Stimulated activated naive CD8-positive, alpha-beta T cell treated with anti-CD3 and anti-CD28 coated beads, Interleukin-15, amount 100 ng/mL, for 72 hours (primary cell): Measurements from ENCODE around the gene CLEC10A.
"Not testable (repeated sequence)": the region's sequence is repeated elsewhere in the genome, so short reads cannot be mapped to it uniquely, and the experiment has no call there.

ENCODE experiments used
- ATAC-seq: fragments of 150-1000 bp; cut with Tn5 transposase; 2 replicates; pipeline ENCODE4 v1.10.0; 2021; ENCODE audit warnings: mild to moderate bottlenecking, moderate library complexity
- DNase-seq, 2 donors: peaks; one replicate each; pipeline ENCODE4 v3.0.0; 2021 to 2022
- H3K27ac Mint-ChIP-seq, 2 donors: one replicate each; pipeline ENCODE4 v1.8.0; 2022; ENCODE audit warnings: mild to moderate bottlenecking in 2 of 2, mixed read lengths in 2 of 2, moderate library complexity in 2 of 2
- H3K27me3 Mint-ChIP-seq: one replicate; pipeline ENCODE4 v1.8.0; 2022; ENCODE audit warnings: mixed read lengths
- H3K4me1 Mint-ChIP-seq: one replicate; pipeline ENCODE4 v1.8.0; 2022; ENCODE audit warnings: mild to moderate bottlenecking, mixed read lengths
- H3K4me3 Mint-ChIP-seq, 2 donors: one replicate each; pipeline ENCODE4 v1.8.0; 2022; ENCODE audit warnings: mild to moderate bottlenecking in 2 of 2, mixed read lengths in 2 of 2, moderate library complexity in 1 of 2
- H3K9me3 Mint-ChIP-seq, 2 donors: one replicate each; pipeline ENCODE4 v1.8.0; 2022; ENCODE audit warnings: mixed read lengths in 2 of 2

CLEC10A gene

DNA sequence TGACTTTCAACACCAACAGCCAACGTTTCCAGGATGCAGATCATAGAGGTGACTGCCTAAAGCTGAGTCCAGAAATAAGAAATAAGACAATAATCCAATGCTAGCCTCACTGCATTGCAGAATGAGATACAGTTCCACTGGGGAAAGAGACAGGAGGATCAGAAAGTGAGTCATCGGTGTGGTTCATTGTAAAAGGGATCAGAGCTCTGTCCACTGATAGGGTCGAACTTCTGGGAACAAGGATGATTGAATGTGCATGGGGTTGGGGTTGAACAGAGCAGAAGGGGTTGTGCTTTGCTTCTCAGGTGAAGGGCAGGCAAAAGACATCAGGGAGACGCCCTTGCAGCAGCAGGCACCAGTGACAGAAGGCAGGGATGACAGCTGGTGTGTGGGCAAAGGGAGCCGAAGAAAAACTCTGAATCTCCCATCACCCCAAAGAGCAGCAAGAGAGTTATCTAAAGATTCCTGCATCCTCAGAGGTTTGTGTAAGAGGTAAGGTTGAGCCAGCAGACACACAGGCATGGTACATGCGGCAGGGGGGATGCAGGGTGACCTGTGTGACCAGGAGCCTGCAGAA is 16.4 kb downstream of the CLEC10A start:
- DNase-seq (no peak), ATAC-seq (no peak)
- Mint-ChIP-seq H3K27ac (no peak overlapping the region), H3K4me3 (no peak overlapping the region), H3K27me3 (peaks cover 17% of the 10 kb centered on the region), H3K9me3 (peaks cover 6 to 15% of the 10 kb centered on the region in 2 donors), H3K4me1 (peaks cover 14% of the 10 kb centered on the region)

DNA sequence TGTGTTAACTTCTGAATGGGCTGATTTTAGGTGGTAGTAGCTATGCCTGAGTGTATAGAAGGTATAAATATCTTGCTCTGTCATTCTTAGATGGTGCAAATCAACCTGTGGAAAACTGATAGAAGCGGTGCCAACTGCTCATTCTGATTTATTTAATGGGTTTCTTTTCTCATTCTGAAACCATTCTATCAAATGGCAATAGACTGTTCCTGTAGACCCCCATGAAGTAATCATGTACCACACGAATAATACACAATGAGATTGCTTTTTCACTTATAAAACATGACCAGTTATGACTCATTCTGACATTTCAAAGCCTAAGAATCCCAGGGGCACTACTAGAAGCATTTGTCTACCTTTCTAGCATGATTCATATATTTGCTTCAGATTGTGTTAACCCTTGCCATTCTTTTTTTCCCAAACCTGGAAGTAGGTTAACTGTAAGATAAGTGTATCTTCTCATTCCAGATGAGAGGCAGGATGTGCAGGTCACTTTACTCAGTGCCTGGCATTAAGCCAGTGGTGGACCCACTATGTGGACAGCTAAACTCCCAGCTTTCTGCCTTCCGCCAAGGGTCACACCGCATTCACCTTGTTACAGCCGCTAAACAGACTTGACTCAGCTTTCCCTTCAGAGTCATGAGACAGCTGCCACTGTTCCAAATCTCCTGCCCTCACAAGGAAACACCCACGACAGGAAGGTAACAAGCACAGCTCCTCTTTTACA is 19.7 kb downstream of the CLEC10A start:
- peaks cover 17% of the 10 kb centered on the region for H3K27me3 Mint-ChIP-seq
- H3K9me3 Mint-ChIP-seq, result no peaks in the 10 kb centered on the region
- peak overlapping the region in 1 of 2 donors; percentile 79 for H3K27ac Mint-ChIP-seq
- ATAC-seq (peak; percentile 92), DNase-seq (peak in 1 of 2 donors; percentile 22)
- H3K4me3 Mint-ChIP-seq, result peak overlapping the region; percentile 29 to 55
- H3K4me1 Mint-ChIP-seq, result peaks cover 14% of the 10 kb centered on the region

DNA sequence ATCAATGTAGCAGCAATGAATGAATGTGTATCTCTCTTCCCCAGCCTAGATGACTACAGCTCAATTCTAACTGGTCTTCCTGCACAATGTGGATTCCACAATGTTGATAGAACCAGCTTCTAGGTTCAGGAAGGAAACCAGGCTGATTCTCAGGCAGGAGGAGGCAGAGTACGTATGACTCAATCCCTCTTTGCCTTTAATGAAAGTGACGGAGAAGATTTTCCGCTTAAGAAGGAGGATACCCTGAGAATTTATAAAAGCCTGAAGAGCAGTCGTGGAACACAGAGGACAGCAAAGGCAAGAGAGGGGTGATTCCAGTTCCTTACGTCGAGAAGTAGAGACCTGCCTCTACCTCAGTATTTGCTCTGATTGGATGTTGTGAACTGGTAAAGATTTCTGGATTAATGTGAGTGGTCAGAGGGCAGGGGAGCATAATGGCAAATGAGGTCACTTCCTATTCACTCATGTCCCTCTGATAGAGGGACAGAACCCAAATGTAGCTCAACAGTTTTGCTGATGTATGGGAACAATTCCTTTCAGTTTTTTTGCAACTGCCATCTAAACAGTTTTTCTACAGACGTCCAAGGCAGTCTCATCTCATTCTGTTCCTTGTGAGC is 21.1 kb downstream of the CLEC10A start:
- DNase-seq (no peak), ATAC-seq (no peak)
- Mint-ChIP-seq H3K4me1 (peaks cover 14% of the 10 kb centered on the region), H3K9me3 (no peaks in the 10 kb centered on the region), H3K27me3 (peaks cover 15% of the 10 kb centered on the region), H3K27ac (peak overlapping the region in 1 of 2 donors; percentile 49), H3K4me3 (no peak overlapping the region)

DNA sequence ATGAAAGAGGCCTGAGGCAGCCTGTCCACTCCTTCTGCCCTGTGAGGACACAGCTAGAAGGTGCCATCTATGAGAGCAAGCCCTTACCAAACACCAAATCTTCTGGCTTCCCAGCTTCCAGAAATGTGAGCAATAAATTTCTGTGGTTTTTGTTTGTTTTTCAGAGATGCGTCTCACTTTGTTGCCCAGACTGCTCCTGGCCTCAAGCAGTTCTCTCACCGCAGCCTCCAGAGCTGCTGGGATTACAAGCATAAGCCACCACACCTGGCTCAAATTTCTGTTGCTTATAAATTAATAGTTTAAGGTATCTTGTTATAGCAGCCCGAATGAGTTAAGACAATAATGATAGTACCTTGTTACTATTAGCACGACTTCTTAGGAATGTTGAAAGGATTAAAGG is 23.7 kb downstream of the CLEC10A start:
- DNase-seq, result no peak
- Mint-ChIP-seq H3K27me3 (no peaks in the 10 kb centered on the region), H3K4me1 (peaks cover 19% of the 10 kb centered on the region)

DNA sequence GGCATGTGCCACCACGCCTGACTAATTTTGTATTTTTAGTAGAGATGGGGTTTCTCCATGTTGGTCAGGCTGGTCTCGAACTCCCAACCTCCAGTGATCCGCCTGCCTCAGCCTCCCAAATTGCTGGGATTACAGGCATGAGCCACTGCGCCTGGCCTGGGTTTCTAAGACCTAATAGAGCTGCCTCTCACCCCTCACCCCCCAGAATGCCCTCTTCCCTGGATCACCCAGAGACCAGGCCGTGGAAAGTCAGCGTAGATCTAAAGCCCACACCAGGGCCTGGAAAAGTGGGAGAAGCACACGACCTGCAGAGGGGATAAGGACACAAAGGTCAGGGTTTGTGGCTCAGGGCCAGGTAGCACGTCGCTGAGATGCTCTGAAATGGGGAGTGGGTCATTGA is 29.5 kb downstream of the CLEC10A start:
- not testable (repeated sequence) for H3K9me3 Mint-ChIP-seq, H3K27ac Mint-ChIP-seq, ATAC-seq, DNase-seq, H3K27me3 Mint-ChIP-seq, H3K4me3 Mint-ChIP-seq
- H3K4me1 Mint-ChIP-seq, result peaks cover 24% of the 10 kb centered on the region

More for the DNA sequence above, 23.7 kb downstream of the CLEC10A start:
- H3K27ac Mint-ChIP-seq, result no peak overlapping the region
- H3K4me3 Mint-ChIP-seq, result no peak overlapping the region
- no peak for ATAC-seq
- no peaks in the 10 kb centered on the region for H3K9me3 Mint-ChIP-seq

DNA sequence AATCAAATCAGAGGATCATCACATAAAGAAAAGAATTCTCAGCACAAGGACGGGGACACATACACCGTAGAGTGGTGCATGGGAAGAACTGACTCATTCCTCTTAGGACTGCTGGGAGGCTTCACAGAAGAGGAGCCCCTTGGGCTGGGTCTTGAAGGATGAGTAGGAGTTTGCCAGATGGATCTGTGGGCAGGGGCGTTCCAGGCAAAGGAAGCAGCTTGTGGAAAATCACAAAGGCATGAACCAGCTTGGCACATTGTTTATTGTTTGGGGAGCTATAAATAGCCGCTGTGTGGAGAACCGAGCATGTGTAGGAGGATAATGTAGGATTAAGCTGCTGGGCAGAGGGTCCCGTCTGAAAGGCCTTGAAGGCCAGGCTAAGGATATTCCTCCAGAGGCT is 31.1 kb downstream of the CLEC10A start:
- ATAC-seq (no peak), DNase-seq (no peak)
- Mint-ChIP-seq H3K27me3 (no peaks in the 10 kb centered on the region), H3K27ac (no peak overlapping the region), H3K9me3 (no peaks in the 10 kb centered on the region), H3K4me1 (peaks cover 27% of the 10 kb centered on the region), H3K4me3 (no peak overlapping the region)

DNA sequence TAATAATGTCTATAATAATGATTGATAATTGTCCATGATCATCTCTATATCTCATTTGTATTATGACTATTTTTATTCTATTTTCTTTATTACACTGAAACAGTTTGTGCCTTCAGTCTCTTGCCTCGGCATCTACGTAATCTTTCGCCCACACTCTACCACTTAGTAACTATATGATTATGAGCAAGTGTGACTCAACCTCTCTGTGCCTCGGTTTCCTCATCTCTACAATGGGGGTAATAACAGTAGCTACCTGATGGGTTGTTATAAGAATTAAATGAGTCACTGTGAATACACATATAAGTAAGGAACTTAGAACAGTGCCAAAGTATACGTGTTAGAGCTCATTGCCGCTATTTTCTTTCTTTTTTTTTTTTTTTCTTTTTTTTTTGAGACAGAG is 32.5 kb downstream of the CLEC10A start:
- ATAC-seq (peak; percentile 26), DNase-seq (no peak)
- H3K27ac Mint-ChIP-seq, result peak overlapping the region in 1 of 2 donors; percentile 66
- no peaks in the 10 kb centered on the region for H3K27me3 Mint-ChIP-seq
- H3K4me1 Mint-ChIP-seq, result peaks cover 39% of the 10 kb centered on the region
- no peaks in the 10 kb centered on the region for H3K9me3 Mint-ChIP-seq
- peak overlapping the region in 1 of 2 donors; percentile 85 for H3K4me3 Mint-ChIP-seq

DNA sequence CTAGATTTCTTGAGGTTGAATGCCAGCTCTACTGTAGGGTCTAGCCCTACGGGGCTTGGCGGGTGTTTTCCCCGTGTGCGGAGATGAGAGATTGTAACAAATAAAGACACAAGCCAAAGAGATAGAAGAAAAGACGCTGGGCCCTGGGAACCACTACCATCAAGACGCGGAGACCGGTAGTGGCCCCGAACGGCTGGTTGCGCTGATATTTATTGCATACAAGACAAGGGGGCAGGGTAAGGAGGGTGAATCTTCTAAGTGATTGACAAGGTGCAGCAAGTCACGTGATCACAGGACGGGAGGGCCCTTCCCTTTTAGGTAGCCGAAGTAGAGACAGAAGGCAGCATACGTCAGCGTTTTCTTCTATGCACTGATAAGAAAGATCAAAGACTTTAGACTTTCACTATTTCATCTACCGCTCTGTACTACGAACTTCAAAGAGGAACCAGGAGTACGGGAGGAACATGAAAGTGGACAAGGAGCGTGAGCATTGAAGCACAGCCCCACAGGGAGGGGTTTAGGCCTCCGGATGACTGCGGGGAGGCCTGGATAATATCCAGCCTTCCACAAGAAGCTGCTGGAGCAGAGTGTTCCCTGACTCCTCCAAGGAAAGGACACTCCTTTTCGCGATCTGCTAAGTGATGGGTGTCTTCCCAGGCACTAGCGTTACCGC is 33.2 kb downstream of the CLEC10A start:
- H3K9me3 Mint-ChIP-seq, H3K27me3 Mint-ChIP-seq: not testable (repeated sequence)
- Mint-ChIP-seq H3K4me3 (peak overlapping the region; percentile 85 to 88), H3K27ac (peak overlapping the region; percentile 35 to 82), H3K4me1 (peaks cover 42% of the 10 kb centered on the region)
- peak; percentile 57 to 80 for DNase-seq
- ATAC-seq, result peak; percentile 35

DNA sequence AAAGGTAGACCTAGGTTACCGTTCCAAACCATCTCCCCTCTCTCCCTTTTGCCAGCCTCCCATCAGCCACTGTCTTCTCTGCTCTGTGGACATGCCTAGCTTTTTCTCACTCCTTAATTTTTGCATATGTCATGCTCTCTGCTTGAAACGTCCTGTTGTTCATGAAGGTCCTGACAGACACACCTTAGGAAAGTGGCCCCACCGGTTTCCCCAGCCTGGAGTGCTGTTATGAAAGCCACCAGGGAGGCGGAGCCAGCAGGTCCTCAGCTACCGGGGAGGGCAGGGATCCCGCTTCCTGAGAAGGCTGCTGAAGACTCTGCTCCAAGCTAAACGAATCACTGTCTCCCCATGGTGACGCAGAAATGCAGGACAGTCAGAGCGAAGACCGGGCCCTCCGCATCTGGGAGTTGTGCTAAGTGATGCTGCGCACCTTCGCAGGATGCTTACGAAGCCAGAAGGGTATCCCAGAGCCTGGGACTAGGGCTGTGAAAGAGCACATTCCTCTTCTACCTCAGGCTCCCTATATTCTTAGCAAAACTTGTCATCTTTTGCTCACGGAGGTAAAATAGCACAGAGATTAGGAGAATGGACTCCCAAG is 33.8 kb downstream of the CLEC10A start:
- H3K4me1 Mint-ChIP-seq, result peaks cover 48% of the 10 kb centered on the region
- peak in 1 of 2 donors; percentile 40 for DNase-seq

DNA sequence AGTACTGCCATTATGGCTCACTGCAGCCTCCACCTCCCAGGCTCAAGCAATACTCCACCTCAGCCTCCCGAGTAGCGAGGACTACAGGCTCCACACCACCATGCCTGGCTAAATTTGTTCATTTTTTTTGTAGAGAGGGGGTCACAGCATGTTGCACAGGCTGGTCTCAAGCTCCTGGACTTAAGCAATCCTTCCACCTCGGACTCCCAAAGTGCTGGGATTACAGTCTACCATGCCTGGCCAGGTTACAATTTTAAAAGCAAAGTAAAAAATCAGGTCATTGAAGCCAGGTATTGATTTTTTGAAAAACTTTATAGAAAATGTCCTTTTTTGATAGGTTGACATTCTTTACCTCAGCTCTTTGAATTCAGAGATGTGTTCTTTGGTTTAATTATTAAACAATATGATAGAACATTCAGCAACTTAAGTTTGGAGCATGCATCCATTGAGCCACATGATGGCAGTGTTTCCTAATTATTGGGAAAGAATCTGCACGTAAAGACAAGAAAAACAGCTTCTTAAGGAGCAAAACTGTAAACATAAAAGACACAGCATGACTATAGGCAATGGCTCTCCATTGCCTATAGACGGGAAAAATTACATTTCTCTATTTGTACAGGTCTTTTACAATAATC is 34.4 kb downstream of the CLEC10A start:
- Mint-ChIP-seq H3K4me1 (peaks cover 52% of the 10 kb centered on the region), H3K9me3 (no peaks in the 10 kb centered on the region), H3K27me3 (no peaks in the 10 kb centered on the region), H3K4me3 (peak overlapping the region; percentile 85 to 88), H3K27ac (no peak overlapping the region)
- ATAC-seq, result no peak
- peak; percentile 41 to 42 for DNase-seq

More for the DNA sequence above, 33.8 kb downstream of the CLEC10A start:
- Mint-ChIP-seq H3K27me3 (no peaks in the 10 kb centered on the region), H3K4me3 (peak overlapping the region; percentile 85 to 88), H3K27ac (peak overlapping the region in 1 of 2 donors; percentile 35), H3K9me3 (no peaks in the 10 kb centered on the region)
- peak; percentile 10 for ATAC-seq

DNA sequence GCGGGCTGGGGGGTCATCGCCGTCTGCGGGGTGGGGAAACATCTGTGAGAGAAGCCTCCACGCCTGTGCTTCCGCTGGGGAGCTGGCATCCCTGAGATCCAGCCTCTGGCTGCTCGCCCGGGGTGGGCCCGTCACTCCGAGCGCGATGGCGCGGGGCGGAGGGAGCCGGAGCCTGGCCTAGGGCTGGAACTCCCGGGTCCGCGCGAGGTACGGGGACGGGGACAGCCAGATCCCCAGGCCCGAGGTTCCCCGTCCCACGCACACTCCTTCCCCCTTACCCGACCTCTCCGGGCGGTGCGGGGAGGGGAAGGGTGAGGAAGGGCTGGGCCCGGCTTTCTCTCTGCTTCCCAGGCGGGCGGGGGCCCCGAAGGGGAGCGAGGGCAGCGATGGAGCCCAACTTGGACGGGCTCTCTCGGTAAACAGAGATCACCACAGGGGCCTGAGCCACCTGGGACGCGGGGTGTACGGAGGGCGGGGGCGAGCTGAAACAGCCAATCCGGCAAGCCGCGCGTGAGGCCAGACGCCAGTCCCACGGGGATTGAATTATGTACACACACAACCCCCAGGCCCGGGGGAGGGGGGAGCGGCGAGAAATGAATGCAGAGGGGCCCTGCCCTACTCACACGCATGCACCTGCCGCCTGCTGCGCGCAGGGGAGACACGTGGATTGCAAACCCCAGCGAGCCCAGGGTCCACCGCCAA is 36.4 kb downstream of the CLEC10A start, which contains the start of gene SLC16A11:
Gene SLC16A11, minus strand, starts transcription at position 596 of the 702 bp plus-strand sequence. Its CDS starts 579 bp downstream, at position 17.
- peak; percentile 39 to 52 for DNase-seq
- ATAC-seq, result peak; percentile 38
- H3K27ac Mint-ChIP-seq, result peak within 1 kb of the TSS; percentile 47 to 94
- no peaks in the 10 kb centered on the region for H3K27me3 Mint-ChIP-seq
- H3K4me1 Mint-ChIP-seq, result peaks cover 61% of the 10 kb centered on the region
- peak within 1 kb of the TSS; percentile 90 to 93 for H3K4me3 Mint-ChIP-seq
- no peaks in the 10 kb centered on the region for H3K9me3 Mint-ChIP-seq

DNA sequence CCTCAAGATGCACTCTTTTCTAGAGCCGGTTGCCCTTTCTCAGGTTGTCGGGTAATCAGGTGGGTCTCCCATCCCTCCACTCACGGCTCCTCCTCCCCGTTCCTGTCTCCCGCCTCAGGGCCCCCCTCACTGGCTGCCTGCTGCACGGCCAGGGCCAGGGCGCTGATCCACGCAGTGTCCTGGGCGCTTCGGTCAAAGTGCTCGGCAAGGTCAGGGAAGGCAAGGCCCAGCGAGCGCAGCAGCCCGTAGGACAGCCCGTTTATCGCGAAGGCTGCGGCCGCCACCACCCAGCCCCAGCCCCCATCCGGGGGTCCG is 36.9 kb downstream of the CLEC10A start:
- Mint-ChIP-seq H3K9me3 (no peaks in the 10 kb centered on the region), H3K4me1 (peaks cover 66% of the 10 kb centered on the region), H3K27ac (peak overlapping the region; percentile 47 to 94), H3K4me3 (peak overlapping the region; percentile 90 to 93), H3K27me3 (no peaks in the 10 kb centered on the region)
- ATAC-seq (peak; percentile 11), DNase-seq (no peak)

DNA sequence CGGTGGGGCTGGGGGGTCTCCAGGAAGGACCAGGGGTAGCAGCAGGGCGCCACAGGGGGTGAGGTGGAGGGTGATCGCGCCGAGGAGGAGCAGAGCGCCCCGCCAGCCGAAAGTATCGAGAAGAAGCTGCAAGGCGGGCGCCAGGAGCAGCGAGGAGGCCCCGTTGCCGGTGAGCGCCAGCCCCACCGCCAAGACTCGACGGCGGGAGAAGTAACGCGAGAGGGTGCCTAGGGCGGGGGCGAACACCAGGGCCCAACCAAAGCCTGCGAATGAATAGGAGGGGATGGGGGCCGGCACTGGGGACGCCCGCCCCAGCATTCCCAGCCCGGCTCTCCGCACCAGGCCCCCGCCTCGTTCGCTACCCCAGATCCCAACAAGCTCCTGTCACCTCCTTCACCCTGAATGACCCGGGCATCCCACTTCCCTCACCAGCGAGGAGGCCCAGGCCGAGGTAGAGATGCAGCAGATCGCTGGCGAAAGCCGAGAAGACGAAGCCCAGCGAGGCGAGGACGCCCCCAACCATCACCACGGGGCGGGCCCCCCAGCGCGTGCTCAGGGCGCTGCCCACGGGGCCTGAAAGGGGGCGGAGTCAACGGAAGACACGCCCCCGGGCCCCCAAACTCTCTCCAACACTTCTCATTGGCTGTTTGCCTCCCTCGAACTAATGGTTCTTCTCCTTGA is 37.4 kb downstream of the CLEC10A start:
- H3K9me3 Mint-ChIP-seq, result no peaks in the 10 kb centered on the region
- no peaks in the 10 kb centered on the region for H3K27me3 Mint-ChIP-seq
- peak overlapping the region; percentile 94 to 96 for H3K27ac Mint-ChIP-seq
- H3K4me1 Mint-ChIP-seq, result peaks cover 67% of the 10 kb centered on the region
- peak; percentile 66 to 70 for DNase-seq
- ATAC-seq, result peak; percentile 63
- peak overlapping the region; percentile 90 to 93 for H3K4me3 Mint-ChIP-seq
